ENCODE data around the gene UBAC2. TPM values are rescaled to one million over a fixed set of nuclear protein-coding genes. Genes with fewer than 3 reads are reported as not detected.

Gene UBAC2
- total and polyA plus RNA-seq, 2 of the 8 experiments (the other 6 are each of a cell fraction or from before 2014, with no cell fraction given): 75.9 to 76.9 TPM

DNA sequence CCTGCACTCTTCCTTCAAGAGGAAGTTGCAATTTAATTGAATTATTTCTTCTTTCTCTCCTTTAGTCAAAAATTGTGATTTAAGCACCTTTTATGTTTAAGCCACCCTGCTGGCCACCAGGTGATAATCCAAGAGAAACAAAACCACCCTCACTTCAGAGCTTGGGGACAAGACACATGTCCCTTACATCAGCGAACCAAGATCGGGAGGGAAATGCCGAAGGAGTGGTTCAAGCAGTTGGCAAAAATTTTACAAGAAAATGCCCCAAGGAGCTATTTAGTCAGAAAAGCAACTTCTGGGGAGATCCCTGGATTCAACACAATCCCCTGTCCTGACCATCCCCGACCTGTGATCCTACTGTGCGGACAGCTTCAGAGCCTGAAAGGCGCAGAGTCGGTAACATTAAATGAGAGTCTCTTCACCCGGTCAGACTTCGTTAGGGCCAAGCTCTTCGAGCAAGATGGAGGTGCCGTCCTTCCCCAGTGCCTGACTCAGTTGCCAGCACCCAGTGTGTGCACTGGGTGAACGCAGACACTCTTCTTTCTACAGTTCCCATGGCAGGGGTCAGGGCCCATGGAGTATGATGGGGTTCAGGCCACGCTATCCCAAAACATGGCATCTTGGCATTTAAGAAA is 222.0 kb downstream of the UBAC2 start:
- Histone ChIP-seq H2AK5ac (ENCODE audit: low read depth, low read length) (no peak overlapping the region), H4K5ac (ENCODE audit: insufficient read length, low read depth, low read length) (no peak overlapping the region), H3K4me3 (ENCODE audit: extremely low read depth in 1 of 4, insufficient read depth in 2 of 4, low read depth in 3 of 4, low read length in 4 of 4) (no peak overlapping the region), H4K20me1 (replicated peaks in 1 of 2; ENCODE audit: control insufficient read depth in 1 of 2, insufficient read depth in 2 of 2, low read length in 2 of 2) (no peaks in the 10 kb centered on the region), H2BK5ac (ENCODE audit: low read depth, low read length) (no peak overlapping the region), H2BK120ac (replicated peaks; ENCODE audit: low read depth, low read length) (no peak overlapping the region), H3K79me2 (ENCODE audit: control insufficient read depth in 1 of 2, insufficient read depth in 2 of 2, low read length in 2 of 2) (no peaks in the 10 kb centered on the region), H3K4ac (replicated peaks; ENCODE audit: insufficient read length, low read depth, low read length) (no peak overlapping the region), H3K23ac (ENCODE audit: insufficient read length) (no peak overlapping the region), H3K23me2 (ENCODE audit: low read depth, low read length) (no peaks in the 10 kb centered on the region), H3K9ac (replicated peaks in 1 of 4; ENCODE audit: extremely low read depth in 1 of 4, low read depth in 3 of 4, low read length in 3 of 4) (no peak overlapping the region), H3K9me3 (ENCODE audit: insufficient read depth in 2 of 2, low read depth in 1 of 2, low read length in 1 of 2) (no peaks in the 10 kb centered on the region), H4K8ac (ENCODE audit: extremely low read depth, insufficient read depth, low read length) (no peak overlapping the region), H3K14ac (ENCODE audit: insufficient read length) (no peak overlapping the region), H3K18ac (ENCODE audit: extremely low read depth, low read length) (no peak overlapping the region), H3K79me1 (ENCODE audit: low read depth, low read length) (no peaks in the 10 kb centered on the region), H2BK15ac (ENCODE audit: low read length) (no peak overlapping the region), H3K4me2 (ENCODE audit: insufficient read depth in 1 of 2, low read depth in 2 of 2, low read length in 2 of 2) (no peak overlapping the region), H4K91ac (replicated peaks; ENCODE audit: insufficient read length, low read length) (no peak overlapping the region), H3K4me1 (replicated peaks in 1 of 4; ENCODE audit: control insufficient read depth in 3 of 4, insufficient read depth in 4 of 4, low read length in 3 of 4) (peaks cover 0 to 3% (median under 1%) of the 10 kb centered on the region in 4 experiments; a peak in 4 of 7 replicates), H3K36me3 (ENCODE audit: control insufficient read depth in 2 of 4, insufficient read depth in 4 of 4, low read length in 3 of 4) (no peaks in the 10 kb centered on the region), H3K56ac (replicated peaks; ENCODE audit: insufficient read length, low read depth, low read length) (no peak overlapping the region), H2AFZ (ENCODE audit: low read length) (no peak overlapping the region), H2BK20ac (ENCODE audit: low read length) (no peak overlapping the region), H2BK12ac (ENCODE audit: low read depth, low read length) (no peak overlapping the region), H3K27ac (ENCODE audit: low read depth, low read length) (no peak overlapping the region), H3K27me3 (replicated peaks in 1 of 4; ENCODE audit: control insufficient read depth in 3 of 4, extremely low read depth in 1 of 4, insufficient read depth in 3 of 4, low read length in 3 of 4) (no peaks in the 10 kb centered on the region)
- 89% methylated on average over 12 of the region's 13 CpGs; no CpG with 5 or more reads in 1 of the 2 experiments for WGBS, 2 experiments (ENCODE audit: extremely low coverage in 1 of 2, insufficient coverage in 1 of 2, insufficient read length in 1 of 2, insufficient replicate concordance in 2 of 2, low coverage in 1 of 2, low lambda C conversion rate in 2 of 2, missing lambda C conversion rate in 1 of 2)
- CTCF ChIA-PET (ENCODE audit: partially characterized antibody): interaction anchor here (0.9 to 8.0 kb wide), 5 partner anchors 13 to 148 kb away, joined by 3 to 64 read pairs (median 5); no protein-coding TSS in a partner anchor
- POLR2A ChIA-PET (ENCODE audit: partially characterized antibody): interaction anchor here (1.4 kb wide), 1 partner anchor 12 kb away, joined by 3 read pairs; no protein-coding TSS in a partner anchor
- no peak for TF ChIP-seq CTBP2 (IDR thresholded peaks at IDR 0.05; ENCODE audit: borderline replicate concordance, insufficient read depth, insufficient read length, low read length)
- no peak for TF ChIP-seq MAFK (IDR thresholded peaks at IDR 0.05; ENCODE audit: low read depth, low read length)
- no peak for TF ChIP-seq KDM1A (IDR thresholded peaks at IDR 0.05; ENCODE audit: borderline replicate concordance, low read length)
- TF ChIP-seq RBBP5 (IDR thresholded peaks at IDR 0.05; ENCODE audit: borderline replicate concordance, low read depth, low read length): no peak
- no peak for TF ChIP-seq PHF8 (conservative IDR thresholded peaks at IDR 0.05; ENCODE audit: low read depth, low read length)
- TF ChIP-seq EP300 (IDR thresholded peaks at IDR 0.05; ENCODE audit: borderline replicate concordance in 1 of 2, low read depth in 2 of 2, low read length in 2 of 2): no peak
- no peak for TF ChIP-seq HDAC6 (IDR thresholded peaks at IDR 0.05; ENCODE audit: low read depth, low read length)
- no peak for TF ChIP-seq CHD2 (IDR thresholded peaks at IDR 0.05; ENCODE audit: low read length)
- no peak for TF ChIP-seq ZNF274 (IDR thresholded peaks at IDR 0.05; ENCODE audit: borderline replicate concordance, extremely low read depth, low read length)
- TF ChIP-seq USF2 (IDR thresholded peaks at IDR 0.05; ENCODE audit: low read length): no peak
- TF ChIP-seq NANOG (IDR thresholded peaks at IDR 0.05; ENCODE audit: insufficient read depth, low read depth, low read length, poor library complexity, severe bottlenecking): no peak
- DNase-seq (ENCODE audit: low read depth in 1 of 2, low spot score in 2 of 2): no peak
- no peak for FAIRE-seq
